ENCODE data around the gene KCNH8. TPM values are rescaled to one million over a fixed set of nuclear protein-coding genes. Genes with fewer than 3 reads are reported as not detected.

The KCNH8 gene
- total RNA-seq, 1 experiment from 2014 or later = 0.12 TPM

DNA sequence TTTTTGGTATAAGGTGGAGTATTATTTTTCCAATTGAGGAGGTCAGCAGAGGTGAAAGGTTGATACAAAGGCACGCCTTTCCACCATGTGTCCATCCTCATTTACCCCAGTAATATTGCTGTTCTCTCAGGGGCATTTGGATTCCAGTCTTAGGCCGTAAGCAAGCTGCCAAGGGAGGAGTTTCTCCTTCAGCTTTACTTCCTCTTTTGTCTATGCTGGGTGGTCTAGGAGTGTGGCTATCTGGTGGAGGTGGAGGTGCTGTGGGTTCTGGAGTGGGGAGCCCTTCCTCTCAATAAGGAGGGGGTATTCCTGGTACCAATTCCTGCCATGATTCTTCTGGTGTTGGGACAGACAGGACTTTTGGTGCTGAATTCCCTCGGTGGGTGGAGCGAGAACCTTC is 340.6 kb downstream of the KCNH8 start (continued):
- TF ChIP-seq, protein P1, sequence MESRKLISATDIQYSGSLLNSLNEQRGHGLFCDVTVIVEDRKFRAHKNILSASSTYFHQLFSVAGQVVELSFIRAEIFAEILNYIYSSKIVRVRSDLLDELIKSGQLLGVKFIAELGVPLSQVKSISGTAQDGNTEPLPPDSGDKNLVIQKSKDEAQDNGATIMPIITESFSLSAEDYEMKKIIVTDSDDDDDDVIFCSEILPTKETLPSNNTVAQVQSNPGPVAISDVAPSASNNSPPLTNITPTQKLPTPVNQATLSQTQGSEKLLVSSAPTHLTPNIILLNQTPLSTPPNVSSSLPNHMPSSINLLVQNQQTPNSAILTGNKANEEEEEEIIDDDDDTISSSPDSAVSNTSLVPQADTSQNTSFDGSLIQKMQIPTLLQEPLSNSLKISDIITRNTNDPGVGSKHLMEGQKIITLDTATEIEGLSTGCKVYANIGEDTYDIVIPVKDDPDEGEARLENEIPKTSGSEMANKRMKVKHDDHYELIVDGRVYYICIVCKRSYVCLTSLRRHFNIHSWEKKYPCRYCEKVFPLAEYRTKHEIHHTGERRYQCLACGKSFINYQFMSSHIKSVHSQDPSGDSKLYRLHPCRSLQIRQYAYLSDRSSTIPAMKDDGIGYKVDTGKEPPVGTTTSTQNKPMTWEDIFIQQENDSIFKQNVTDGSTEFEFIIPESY (IDR thresholded peaks at IDR 0.05; ENCODE audit: extremely low read depth, insufficient replicate concordance, low read length) = no peak
- TF ChIP-seq, protein P2, sequence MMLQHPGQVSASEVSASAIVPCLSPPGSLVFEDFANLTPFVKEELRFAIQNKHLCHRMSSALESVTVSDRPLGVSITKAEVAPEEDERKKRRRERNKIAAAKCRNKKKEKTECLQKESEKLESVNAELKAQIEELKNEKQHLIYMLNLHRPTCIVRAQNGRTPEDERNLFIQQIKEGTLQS (IDR thresholded peaks at IDR 0.05) = no peak
- no peak for TF ChIP-seq CEBPB (IDR thresholded peaks at IDR 0.05; ENCODE audit: low read depth)

DNA sequence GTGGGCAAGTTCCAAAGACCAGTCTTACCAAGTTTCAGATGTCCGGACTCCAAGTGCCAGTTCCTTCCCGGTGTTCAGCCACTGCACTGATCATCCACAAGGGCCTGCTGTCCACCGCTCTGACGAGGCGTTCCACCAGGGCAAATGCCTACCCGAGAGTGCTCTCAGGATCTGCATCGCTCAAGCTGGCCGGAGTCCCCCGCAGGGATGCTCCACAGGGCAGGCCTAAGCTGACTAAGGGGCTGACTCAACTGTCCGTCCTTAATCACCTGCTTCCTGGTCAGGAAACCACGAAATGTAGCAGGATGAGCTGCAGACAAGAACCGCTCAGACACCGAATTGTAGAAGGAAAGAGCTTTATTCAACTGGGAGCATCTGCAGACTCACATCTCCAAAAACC is 341.6 kb downstream of the KCNH8 start:
- ChIA-PET RAD21 (ENCODE audit: low non-redundant PET in 1 of 2, low total read pairs in 2 of 2, uncharacterized antibody in 2 of 2, unreplicated experiment in 2 of 2) (no interaction called here), CTCF (no interaction called here), POLR2A (no interaction called here)
- no TSS peak for BruUV-seq (replicated peaks)
- H3K9me2 ChIP-seq (ENCODE audit: insufficient read depth) = no peaks in the 10 kb centered on the region
- intact Hi-C loops (cut with micrococcal nuclease) = no loop called here
- no peak overlapping the region for H3K4me2 ChIP-seq (ENCODE audit: low read length)
- H3K4me3 ChIP-seq (replicated peaks in 1 of 2; ENCODE audit: low read depth in 1 of 2, low read length in 2 of 2) = no peak overlapping the region
- H3K4me1 ChIP-seq (ENCODE audit: control insufficient read depth in 1 of 2, insufficient read depth in 2 of 2, low read length in 2 of 2) = no peaks in the 10 kb centered on the region
- H3K9me3 ChIP-seq (ENCODE audit: control insufficient read depth in 1 of 2, insufficient read depth in 1 of 2, low read depth in 1 of 2, low read length in 2 of 2) = peaks cover 0 to 3% of the 10 kb centered on the region in 2 experiments; a peak in 2 of 4 replicates
- no peaks in the 10 kb centered on the region for H3K79me2 ChIP-seq (ENCODE audit: insufficient read depth, low read length)
- ATAC-seq = no peak
- H3K27me3 ChIP-seq (ENCODE audit: insufficient read depth, low read length) = no peaks in the 10 kb centered on the region
- H3K27ac ChIP-seq (ENCODE audit: low read depth, low read length) = no peak overlapping the region
- H4K20me1 ChIP-seq (ENCODE audit: insufficient read depth) = no peaks in the 10 kb centered on the region
- no peak for TF ChIP-seq ZNF274 (IDR thresholded peaks at IDR 0.05; ENCODE audit: low read depth, low read length)
- TF ChIP-seq EGR1 (IDR thresholded peaks at IDR 0.05; ENCODE audit: low read depth) = no peak
- TF ChIP-seq ZFX (IDR thresholded peaks at IDR 0.05) = no peak
- TF ChIP-seq ELF1 (IDR thresholded peaks at IDR 0.05; ENCODE audit: borderline replicate concordance, low read depth) = no peak
- TF ChIP-seq SIN3A (IDR thresholded peaks at IDR 0.05; ENCODE audit: low read depth) = no peak
- TF ChIP-seq, protein P3, sequence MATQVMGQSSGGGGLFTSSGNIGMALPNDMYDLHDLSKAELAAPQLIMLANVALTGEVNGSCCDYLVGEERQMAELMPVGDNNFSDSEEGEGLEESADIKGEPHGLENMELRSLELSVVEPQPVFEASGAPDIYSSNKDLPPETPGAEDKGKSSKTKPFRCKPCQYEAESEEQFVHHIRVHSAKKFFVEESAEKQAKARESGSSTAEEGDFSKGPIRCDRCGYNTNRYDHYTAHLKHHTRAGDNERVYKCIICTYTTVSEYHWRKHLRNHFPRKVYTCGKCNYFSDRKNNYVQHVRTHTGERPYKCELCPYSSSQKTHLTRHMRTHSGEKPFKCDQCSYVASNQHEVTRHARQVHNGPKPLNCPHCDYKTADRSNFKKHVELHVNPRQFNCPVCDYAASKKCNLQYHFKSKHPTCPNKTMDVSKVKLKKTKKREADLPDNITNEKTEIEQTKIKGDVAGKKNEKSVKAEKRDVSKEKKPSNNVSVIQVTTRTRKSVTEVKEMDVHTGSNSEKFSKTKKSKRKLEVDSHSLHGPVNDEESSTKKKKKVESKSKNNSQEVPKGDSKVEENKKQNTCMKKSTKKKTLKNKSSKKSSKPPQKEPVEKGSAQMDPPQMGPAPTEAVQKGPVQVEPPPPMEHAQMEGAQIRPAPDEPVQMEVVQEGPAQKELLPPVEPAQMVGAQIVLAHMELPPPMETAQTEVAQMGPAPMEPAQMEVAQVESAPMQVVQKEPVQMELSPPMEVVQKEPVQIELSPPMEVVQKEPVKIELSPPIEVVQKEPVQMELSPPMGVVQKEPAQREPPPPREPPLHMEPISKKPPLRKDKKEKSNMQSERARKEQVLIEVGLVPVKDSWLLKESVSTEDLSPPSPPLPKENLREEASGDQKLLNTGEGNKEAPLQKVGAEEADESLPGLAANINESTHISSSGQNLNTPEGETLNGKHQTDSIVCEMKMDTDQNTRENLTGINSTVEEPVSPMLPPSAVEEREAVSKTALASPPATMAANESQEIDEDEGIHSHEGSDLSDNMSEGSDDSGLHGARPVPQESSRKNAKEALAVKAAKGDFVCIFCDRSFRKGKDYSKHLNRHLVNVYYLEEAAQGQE (IDR thresholded peaks at IDR 0.05; ENCODE audit: low read depth) = no peak
- TF ChIP-seq POLR2A (IDR thresholded peaks at IDR 0.05; ENCODE audit: borderline replicate concordance, extremely low read depth, insufficient read depth, insufficient read length) = no peak
- TF ChIP-seq RAD21 (IDR thresholded peaks at IDR 0.05; ENCODE audit: low read depth) = no peak
- TF ChIP-seq CBX3 (IDR thresholded peaks at IDR 0.05; ENCODE audit: low read depth) = no peak
- no peak for TF ChIP-seq YY1 (IDR thresholded peaks at IDR 0.05; ENCODE audit: extremely low read depth, insufficient replicate concordance, low read depth, low read length)
- TF ChIP-seq EZH2phosphoT487 (IDR thresholded peaks at IDR 0.05; ENCODE audit: borderline replicate concordance) = no peak
- TF ChIP-seq, protein P4, sequence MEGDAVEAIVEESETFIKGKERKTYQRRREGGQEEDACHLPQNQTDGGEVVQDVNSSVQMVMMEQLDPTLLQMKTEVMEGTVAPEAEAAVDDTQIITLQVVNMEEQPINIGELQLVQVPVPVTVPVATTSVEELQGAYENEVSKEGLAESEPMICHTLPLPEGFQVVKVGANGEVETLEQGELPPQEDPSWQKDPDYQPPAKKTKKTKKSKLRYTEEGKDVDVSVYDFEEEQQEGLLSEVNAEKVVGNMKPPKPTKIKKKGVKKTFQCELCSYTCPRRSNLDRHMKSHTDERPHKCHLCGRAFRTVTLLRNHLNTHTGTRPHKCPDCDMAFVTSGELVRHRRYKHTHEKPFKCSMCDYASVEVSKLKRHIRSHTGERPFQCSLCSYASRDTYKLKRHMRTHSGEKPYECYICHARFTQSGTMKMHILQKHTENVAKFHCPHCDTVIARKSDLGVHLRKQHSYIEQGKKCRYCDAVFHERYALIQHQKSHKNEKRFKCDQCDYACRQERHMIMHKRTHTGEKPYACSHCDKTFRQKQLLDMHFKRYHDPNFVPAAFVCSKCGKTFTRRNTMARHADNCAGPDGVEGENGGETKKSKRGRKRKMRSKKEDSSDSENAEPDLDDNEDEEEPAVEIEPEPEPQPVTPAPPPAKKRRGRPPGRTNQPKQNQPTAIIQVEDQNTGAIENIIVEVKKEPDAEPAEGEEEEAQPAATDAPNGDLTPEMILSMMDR (IDR thresholded peaks at IDR 0.05 in 2 of 3, conservative IDR thresholded peaks at IDR 0.05 in 1 of 3; ENCODE audit: borderline replicate concordance in 1 of 3, insufficient read depth in 1 of 3, low read depth in 2 of 3, low read length in 2 of 3) = no peak
- TF ChIP-seq SP1 (IDR thresholded peaks at IDR 0.05; ENCODE audit: low read depth) = no peak
- no peak for TF ChIP-seq JUND (IDR thresholded peaks at IDR 0.05)
- TF ChIP-seq FOSL1 (IDR thresholded peaks at IDR 0.05; ENCODE audit: low read depth) = no peak
- TF ChIP-seq POLR2AphosphoS5 (IDR thresholded peaks at IDR 0.05; ENCODE audit: low read depth, low read length) = no peak
- DNase-seq (ENCODE audit: low read depth, low spot score) = no peak
- H3K36me3 ChIP-seq (ENCODE audit: control insufficient read depth in 1 of 2, insufficient read depth in 2 of 2, low read length in 2 of 2) = no peaks in the 10 kb centered on the region
- H2AFZ ChIP-seq (ENCODE audit: low read depth, low read length, poor library complexity, severe bottlenecking) = no peak overlapping the region
- no peak overlapping the region for H3K9ac ChIP-seq (ENCODE audit: low read length)

Data from HCT116 (cell line).